Upper lobe of left lung (tissue), 6 donors: ENCODE measurements around the gene NUP98. TPM values are rescaled to one million over a fixed set of nuclear protein-coding genes. Genes with fewer than 3 reads are reported as not detected.
A peak's percentile ranks its signal among the peaks of the same experiment; 100 is the strongest.

Source experiments
- ATAC-seq, 2 donors: fragments of 200-7000 bp; cut with Tn5 transposase; one replicate each; pipeline ENCODE4 v1.9.1; 2022; ENCODE audit warnings: mild to moderate bottlenecking in 2 of 2, moderate library complexity in 2 of 2; ENCODE audit not compliant: low FRiP score in 2 of 2
- DNase-seq, 2 donors: peaks; one replicate each; pipeline ENCODE4 v3.0.0-alpha.2; 2019 to 2020
- H3K27ac ChIP-seq, 4 donors: fragments of 200-600 bp; sonication (generic); one replicate each; pipeline ENCODE4 v1.5.1; 2016 to 2019
- H3K27me3 ChIP-seq, 4 donors: fragments of 200-600 bp; sonication (generic); one replicate each; pipeline ENCODE4 v1.5.1; 2017 to 2019
- H3K36me3 ChIP-seq, 4 donors: fragments of 200-600 bp; sonication (generic); one replicate each; pipeline ENCODE4 v1.5.1; 2016 to 2019
- H3K4me1 ChIP-seq, 4 donors: fragments of 200-600 bp; sonication (generic); one replicate each; pipeline ENCODE4 v1.5.1; 2018 to 2019
- H3K4me3 ChIP-seq, 4 donors: fragments of 200-600 bp; sonication (generic); one replicate each; pipeline ENCODE4 v1.5.1; 2017 to 2019; ENCODE audit warnings: mild to moderate bottlenecking in 2 of 4, moderate library complexity in 1 of 4
- H3K9me3 ChIP-seq, 4 donors: fragments of 200-600 bp; sonication (generic); one replicate each; pipeline ENCODE4 v1.5.1; 2018 to 2019
- CTCF ChIP-seq, 6 experiments: fragments of 450-650 bp in 4 of 6; fragments of 200-600 bp in 2 of 6; sonication (generic) in 2 of 6; IDR thresholded peaks; one replicate each; pipeline ENCODE4 v1.5.1; 2016 to 2019; ENCODE audit warnings: antibody characterized with exemption in 6 of 6
- EP300 ChIP-seq, 4 donors: sonication (generic); formaldehyde crosslinking; IDR thresholded peaks; one replicate each; pipeline ENCODE4 v1.5.1; 2017; ENCODE audit warnings: antibody characterized with exemption in 4 of 4, control low read depth in 2 of 4
- POLR2A ChIP-seq, 4 donors: fragments of 450-650 bp; IDR thresholded peaks; one replicate each; pipeline ENCODE4 v1.5.1; 2016 to 2017; ENCODE audit warnings: antibody characterized with exemption in 4 of 4, mild to moderate bottlenecking in 2 of 4
- POLR2AphosphoS5 ChIP-seq, 2 donors: sonication (generic); formaldehyde crosslinking; IDR thresholded peaks; one replicate each; pipeline ENCODE4 v1.5.1; 2017; ENCODE audit warnings: antibody characterized with exemption in 2 of 2
- WGBS, 2 donors: methylation state at CpG; one replicate each; pipeline ENCODE4 v1.1.5; 2017 to 2018; 5-methylcytosine and 5-hydroxymethylcytosine counted together
- total RNA-seq, 6 donors: library from RNA; depleted of rRNA in 4 of 6; stranded (reverse); fragments of >200 nt in 4 of 6; gene quantifications; one replicate each; pipeline versions ENCODE4 v1.1.0 to v1.2.1, GENCODE V29; 2016 to 2021
- donor health status: DM: no; HTN: no; CAD: no; lungs with moderate emphysema.
- donor health status: DM: no; HTN: yes; CAD: no; lungs with severe emphysema.

The NUP98 gene
- total RNA-seq, 6 donors from 2014 or later: 66.6 to 127 (median 86.1) TPM

DNA sequence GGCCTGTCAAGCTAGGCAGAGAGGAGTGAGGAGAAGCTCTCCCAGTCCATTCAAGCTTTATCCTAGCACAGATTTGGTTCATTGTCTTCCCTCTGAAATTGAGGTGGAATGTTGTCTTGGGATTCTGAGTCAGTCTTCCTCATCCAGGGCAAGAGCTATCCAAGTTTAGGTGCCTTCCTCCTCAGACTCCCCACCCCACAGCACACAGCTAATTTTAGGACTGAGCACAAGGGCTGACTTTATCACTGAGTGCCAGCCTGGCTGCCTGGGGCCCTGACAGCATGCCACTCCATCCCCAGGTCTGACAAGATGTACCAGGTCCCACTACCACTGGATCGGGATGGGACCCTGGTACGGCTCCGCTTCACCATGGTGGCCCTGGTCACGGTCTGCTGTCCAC is 13.6 kb upstream of the NUP98 start:
- H3K4me3 ChIP-seq: no peak overlapping the region
- DNase-seq (no peak), ATAC-seq (no peak)
- H3K27me3 ChIP-seq: no peaks in the 10 kb centered on the region
- H3K4me1 ChIP-seq: peaks cover 3 to 26% (median 12%) of the 10 kb centered on the region in 4 donors
- 91 to 100% methylated on average over 3 to 4 of the region's 4 CpGs for WGBS, 2 donors
- TF ChIP-seq POLR2AphosphoS5 (IDR thresholded peaks at IDR 0.05) (no peak), POLR2A (IDR thresholded peaks at IDR 0.05) (no peak), CTCF (IDR thresholded peaks at IDR 0.05) (no peak)
- H3K27ac ChIP-seq: no peak overlapping the region
- no peaks in the 10 kb centered on the region for H3K36me3 ChIP-seq
- no peaks in the 10 kb centered on the region for H3K9me3 ChIP-seq

GRCh38 chr11:3810446-3810845 is 13.1 kb upstream of the NUP98 start:
- ATAC-seq (no peak), DNase-seq (no peak)
- H3K9me3 ChIP-seq: no peaks in the 10 kb centered on the region
- TF ChIP-seq CTCF (IDR thresholded peaks at IDR 0.05): no peak
- H3K36me3 ChIP-seq: no peaks in the 10 kb centered on the region
- no peak overlapping the region for H3K4me3 ChIP-seq
- peaks cover 3 to 20% (median 12%) of the 10 kb centered on the region in 4 donors for H3K4me1 ChIP-seq
- no peaks in the 10 kb centered on the region for H3K27me3 ChIP-seq
- no peak overlapping the region for H3K27ac ChIP-seq
- WGBS, 2 donors: 88 to 89% methylated on average over 1 to 3 of the region's 3 CpGs

- DNase-seq (no peak), ATAC-seq (no peak)
- Histone ChIP-seq H3K27me3 (no peaks in the 10 kb centered on the region), H3K36me3 (no peaks in the 10 kb centered on the region), H3K4me3 (no peak overlapping the region), H3K9me3 (no peaks in the 10 kb centered on the region), H3K27ac (no peak overlapping the region), H3K4me1 (peaks cover 3 to 19% (median 12%) of the 10 kb centered on the region in 4 donors)
- WGBS, 2 donors: 90 to 100% methylated on average over 1 of the region's 1 CpG
- TF ChIP-seq POLR2A (IDR thresholded peaks at IDR 0.05) (no peak), EP300 (IDR thresholded peaks at IDR 0.05) (no peak), CTCF (IDR thresholded peaks at IDR 0.05) (no peak), POLR2AphosphoS5 (IDR thresholded peaks at IDR 0.05) (no peak)
Observed at GRCh38 chr11:3809624-3809928, 12.2 kb upstream of the NUP98 start.

- DNase-seq (peak in 1 of 2 donors; percentile 66), ATAC-seq (peak; percentile 64 to 89)
- 23 to 31% methylated on average over 5 of the region's 5 CpGs for WGBS, 2 donors
- Histone ChIP-seq H3K9me3 (no peaks in the 10 kb centered on the region), H3K4me3 (peak overlapping the region; percentile 37 to 93 (median 73)), H3K27me3 (no peaks in the 10 kb centered on the region), H3K36me3 (no peaks in the 10 kb centered on the region), H3K27ac (peak overlapping the region; percentile 65 to 89 (median 79)), H3K4me1 (peaks cover 3 to 19% (median 12%) of the 10 kb centered on the region in 4 donors)
- TF ChIP-seq CTCF (IDR thresholded peaks at IDR 0.05) (peak; percentile 37 to 65 (median 50)), POLR2AphosphoS5 (IDR thresholded peaks at IDR 0.05) (no peak), POLR2A (IDR thresholded peaks at IDR 0.05) (no peak), EP300 (IDR thresholded peaks at IDR 0.05) (no peak)
Observed at GRCh38 chr11:3808861-3809623, 11.7 kb upstream of the NUP98 start.
